ENCODE measurements around the gene LPP. TPM values are rescaled to one million over a fixed set of nuclear protein-coding genes. Genes with fewer than 3 reads are reported as not detected.
A peak's percentile ranks its signal among the peaks of the same experiment; 100 is the strongest.

Gene LPP
- total RNA-seq, 8 experiments from 2014 or later, result 6.0 to 77.8 (median 15.4) TPM

DNA sequence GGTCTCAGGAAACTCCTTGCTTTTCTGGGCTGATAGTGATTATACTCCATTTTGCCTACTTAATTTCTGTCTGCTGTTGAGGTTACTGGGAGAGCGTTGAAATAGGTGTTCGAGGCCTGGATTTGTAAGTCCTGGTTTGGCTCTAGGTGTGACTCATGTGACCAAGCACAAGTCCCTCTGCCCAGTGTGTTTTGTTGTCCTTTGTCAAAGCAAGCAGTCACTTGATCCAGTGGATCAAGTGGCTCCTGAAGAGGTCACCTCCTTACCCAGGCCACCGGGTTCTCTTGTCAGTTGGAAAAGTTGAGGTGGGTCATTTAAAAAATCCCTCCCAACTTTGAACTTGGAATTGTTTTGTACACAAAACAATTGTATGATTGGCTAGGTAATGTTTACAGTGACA, 70.0 kb downstream of the LPP start:
- H3K4me1 ChIP-seq (replicated peaks in 1 of 2), result no peaks in the 10 kb centered on the region
- no peak for ATAC-seq (replicated peaks in 6 of 8)
- H3K27ac ChIP-seq, result no peak overlapping the region
- no peak overlapping the region for H3K4me3 ChIP-seq
- 90 to 100% (median 100%) methylated on average over 1 to 3 of the region's 3 CpGs; no CpG with 5 or more reads in 6 of the 10 experiments for WGBS, 10 experiments
- in situ Hi-C loops (cut with MboI; ENCODE audit: low pct_unique_long_range_greater_than_20kb in 2 of 9, low sequenced_read_pairs in 9 of 9, unreplicated experiment in 9 of 9), result no loop called here

DNA sequence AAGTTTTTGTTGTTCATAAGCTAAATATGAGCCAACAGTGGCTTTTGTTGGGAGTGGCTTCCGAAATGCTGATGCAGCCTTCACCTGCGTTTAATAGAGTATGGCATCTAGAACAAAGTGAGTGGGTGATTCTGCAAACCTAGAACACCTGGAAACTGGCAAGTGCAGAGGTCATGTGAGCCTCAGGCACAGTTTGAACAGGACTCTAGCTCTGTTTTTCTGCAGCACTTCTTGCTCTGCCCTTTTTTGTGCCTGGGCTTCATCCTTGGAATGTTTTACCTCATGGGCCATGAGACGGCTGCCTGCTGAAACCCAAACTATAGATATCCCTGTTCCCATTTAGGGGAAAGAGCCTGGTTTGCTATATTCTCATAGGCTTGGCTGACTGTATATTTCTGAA, 73.5 kb downstream of the LPP start:
- in situ Hi-C loops (cut with MboI; ENCODE audit: low pct_unique_long_range_greater_than_20kb in 2 of 9, low sequenced_read_pairs in 9 of 9, unreplicated experiment in 9 of 9), result no loop called here
- Histone ChIP-seq H3K4me3 (no peak overlapping the region), H3K27ac (no peak overlapping the region), H3K4me1 (replicated peaks in 1 of 2) (no peaks in the 10 kb centered on the region)
- ATAC-seq (replicated peaks in 6 of 8), result no peak
- WGBS, 10 experiments, result 94 to 100% (median 100%) methylated on average over 1 to 3 of the region's 3 CpGs; no CpG with 5 or more reads in 7 of the 10 experiments

DNA sequence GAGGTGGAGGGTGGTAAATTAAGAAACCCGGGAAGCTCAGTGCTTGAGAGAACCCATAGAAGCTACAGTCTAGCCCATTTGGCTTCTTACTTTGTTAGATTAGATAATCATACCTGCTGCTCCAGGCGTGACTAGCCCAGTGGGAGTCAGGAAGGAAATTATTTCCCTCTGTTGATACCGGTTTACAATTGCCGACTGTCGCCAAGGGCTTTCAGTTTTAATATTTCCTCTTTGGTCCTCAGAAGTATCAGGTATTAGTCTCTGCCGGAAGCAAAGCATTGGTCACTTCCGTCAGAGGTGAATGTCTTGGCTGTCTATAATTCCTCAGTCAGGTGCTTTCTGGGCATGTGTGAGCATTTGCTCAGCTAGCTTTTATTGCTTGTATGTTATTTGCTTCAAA, 75.2 kb downstream of the LPP start:
- no peak overlapping the region for H3K27ac ChIP-seq
- in situ Hi-C loops (cut with MboI; ENCODE audit: low pct_unique_long_range_greater_than_20kb in 2 of 9, low sequenced_read_pairs in 9 of 9, unreplicated experiment in 9 of 9), result no loop called here
- WGBS, 10 experiments, result 86 to 100% (median 98%) methylated on average over 3 to 5 of the region's 7 CpGs; no CpG with 5 or more reads in 2 of the 10 experiments
- no peak for ATAC-seq (replicated peaks in 6 of 8)
- H3K4me1 ChIP-seq (replicated peaks in 1 of 2), result peaks cover 0 to 13% of the 10 kb centered on the region in 2 donors
- H3K4me3 ChIP-seq, result no peak overlapping the region

DNA sequence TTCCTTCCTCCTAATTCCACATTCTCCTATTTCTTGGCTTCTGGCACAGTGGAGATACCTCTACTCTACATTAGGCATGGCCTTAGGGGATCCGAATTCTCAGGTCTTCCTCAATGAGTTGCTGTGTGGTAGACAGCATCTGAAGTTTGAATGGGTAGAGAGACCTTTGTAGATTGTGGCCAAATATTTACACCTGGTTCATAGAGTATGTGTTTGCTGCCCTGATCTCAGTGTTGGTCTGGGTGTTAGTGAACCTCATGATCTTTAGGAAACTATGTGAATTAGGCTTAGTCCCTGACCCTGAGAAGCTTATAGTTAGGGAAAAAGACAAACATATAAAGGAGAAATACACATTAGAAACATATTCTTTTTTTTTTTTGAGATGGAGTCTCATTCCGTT, 75.8 kb downstream of the LPP start:
- in situ Hi-C loops (cut with MboI; ENCODE audit: low pct_unique_long_range_greater_than_20kb in 2 of 9, low sequenced_read_pairs in 9 of 9, unreplicated experiment in 9 of 9), result no loop called here
- Histone ChIP-seq H3K27ac (no peak overlapping the region), H3K4me3 (no peak overlapping the region), H3K4me1 (replicated peaks in 1 of 2) (peaks cover 0 to 13% of the 10 kb centered on the region in 2 donors)
- no peak for ATAC-seq (replicated peaks in 6 of 8)
- 100% methylated on average over 1 to 2 of the region's 2 CpGs; no CpG with 5 or more reads in 2 of the 10 experiments for WGBS, 10 experiments

DNA sequence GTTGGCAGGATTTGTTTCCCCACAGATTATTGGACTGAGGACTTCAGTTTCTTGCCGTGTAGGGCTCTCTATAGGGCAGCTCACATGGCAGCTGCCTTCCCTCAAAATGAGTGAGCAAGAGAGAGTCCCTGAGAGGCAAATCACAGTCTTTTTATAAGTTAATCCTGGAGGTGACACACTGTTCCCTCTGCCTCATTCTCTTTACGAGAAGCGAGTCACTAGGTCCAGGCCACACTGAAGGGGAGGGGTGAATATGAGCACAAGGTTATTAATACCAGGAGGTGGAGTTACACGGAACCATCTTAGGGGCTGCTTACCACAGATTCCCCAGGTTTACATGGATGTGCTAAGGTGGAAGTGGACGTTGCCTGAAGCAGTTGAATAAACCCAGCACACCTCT, 77.0 kb downstream of the LPP start:
- 70 to 80% (median 80%) methylated on average over 1 to 3 of the region's 5 CpGs; no CpG with 5 or more reads in 6 of the 10 experiments for WGBS, 10 experiments
- H3K27ac ChIP-seq, result no peak overlapping the region
- in situ Hi-C loops (cut with MboI; ENCODE audit: low pct_unique_long_range_greater_than_20kb in 2 of 9, low sequenced_read_pairs in 9 of 9, unreplicated experiment in 9 of 9), result no loop called here
- peaks cover 0 to 13% of the 10 kb centered on the region in 2 donors for H3K4me1 ChIP-seq (replicated peaks in 1 of 2)
- peak in 7 of 8 experiments; percentile 53 to 86 (median 64) for ATAC-seq (replicated peaks in 6 of 8)
- no peak overlapping the region for H3K4me3 ChIP-seq

DNA sequence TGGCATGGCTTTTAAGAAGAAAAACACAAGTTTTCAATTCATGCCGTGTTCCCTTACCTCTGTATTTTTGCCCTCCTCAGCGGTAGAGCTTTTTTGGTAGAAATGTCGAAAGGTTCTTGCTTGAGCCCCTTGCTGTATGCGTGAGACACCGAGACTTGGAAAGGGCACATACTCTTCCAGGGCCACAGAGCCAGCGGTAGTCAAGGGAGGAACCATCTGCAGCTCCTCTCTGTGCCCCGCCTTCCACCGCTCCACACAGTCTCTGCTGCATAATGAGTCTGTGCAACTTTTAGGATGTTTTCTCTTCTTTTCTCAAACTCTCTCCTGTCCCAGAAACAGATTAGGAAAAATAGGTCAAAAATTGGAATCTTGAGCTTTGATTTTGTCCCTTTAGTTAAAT, 77.5 kb downstream of the LPP start:
- Histone ChIP-seq H3K27ac (no peak overlapping the region), H3K4me3 (no peak overlapping the region), H3K4me1 (replicated peaks in 1 of 2) (peaks cover 0 to 13% of the 10 kb centered on the region in 2 donors)
- ATAC-seq (replicated peaks in 6 of 8), result peak in 2 of 8 experiments; percentile 70 to 91
- in situ Hi-C loops (cut with MboI; ENCODE audit: low pct_unique_long_range_greater_than_20kb in 2 of 9, low sequenced_read_pairs in 9 of 9, unreplicated experiment in 9 of 9), result no loop called here
- 63 to 100% (median 93%) methylated on average over 2 to 8 of the region's 8 CpGs; no CpG with 5 or more reads in 3 of the 10 experiments for WGBS, 10 experiments

DNA sequence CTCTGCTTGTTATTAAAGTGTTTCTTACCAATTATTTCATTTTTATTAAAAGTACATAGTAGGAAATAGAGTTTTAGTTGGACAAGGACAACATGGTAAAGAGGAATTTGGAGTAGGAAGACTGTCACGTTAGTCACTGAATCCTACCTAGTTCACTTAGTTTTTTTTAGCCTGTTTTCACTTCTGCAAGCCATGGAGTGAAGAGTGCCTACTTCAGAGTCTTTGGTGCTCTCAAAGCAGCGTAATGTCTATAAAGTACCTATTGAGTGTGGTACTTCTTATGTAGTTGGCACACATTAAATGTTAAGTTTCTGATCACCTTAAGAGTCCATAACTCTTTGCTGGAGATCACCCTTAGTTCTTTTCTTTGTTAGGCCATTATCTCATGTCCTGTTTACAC, 78.7 kb downstream of the LPP start:
- in situ Hi-C loops (cut with MboI; ENCODE audit: low pct_unique_long_range_greater_than_20kb in 2 of 9, low sequenced_read_pairs in 9 of 9, unreplicated experiment in 9 of 9), result no loop called here
- Histone ChIP-seq H3K4me1 (replicated peaks in 1 of 2) (peaks cover 0 to 13% of the 10 kb centered on the region in 2 donors), H3K27ac (no peak overlapping the region), H3K4me3 (no peak overlapping the region)
- no peak for ATAC-seq (replicated peaks in 6 of 8)
- WGBS, 10 experiments, result 0 to 100% (median 87%) methylated on average over 1 to 2 of the region's 2 CpGs; no CpG with 5 or more reads in 1 of the 10 experiments

DNA sequence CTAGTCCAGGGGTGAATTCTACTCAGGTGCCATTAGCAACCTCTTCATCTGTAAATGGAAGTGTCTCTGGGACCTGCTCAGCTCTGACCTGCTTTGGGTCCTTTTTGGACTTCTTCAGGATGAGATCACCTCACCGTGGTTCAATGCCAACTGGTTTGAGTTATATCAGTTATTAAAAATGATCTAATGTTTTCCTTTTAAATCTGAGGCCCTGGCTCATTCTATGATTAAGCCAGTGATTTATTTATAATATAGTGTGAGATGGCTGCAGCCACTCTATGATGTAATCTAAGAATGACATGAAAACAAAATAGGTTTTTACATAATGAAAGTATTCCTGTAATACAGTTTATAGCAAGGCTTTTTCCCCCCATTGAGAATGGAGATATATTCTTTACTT, 79.4 kb downstream of the LPP start:
- H3K27ac ChIP-seq, result peak overlapping the region in 1 of 2 donors; percentile 37
- 0 to 67% (median 31%) methylated on average over 1 of the region's 1 CpG; no CpG with 5 or more reads in 6 of the 10 experiments for WGBS, 10 experiments
- peak in 6 of 8 experiments; percentile 53 to 93 (median 88) for ATAC-seq (replicated peaks in 6 of 8)
- H3K4me1 ChIP-seq (replicated peaks in 1 of 2), result peaks cover 0 to 13% of the 10 kb centered on the region in 2 donors
- H3K4me3 ChIP-seq, result no peak overlapping the region
- in situ Hi-C loops (cut with MboI; ENCODE audit: low pct_unique_long_range_greater_than_20kb in 2 of 9, low sequenced_read_pairs in 9 of 9, unreplicated experiment in 9 of 9), result no loop called here

DNA sequence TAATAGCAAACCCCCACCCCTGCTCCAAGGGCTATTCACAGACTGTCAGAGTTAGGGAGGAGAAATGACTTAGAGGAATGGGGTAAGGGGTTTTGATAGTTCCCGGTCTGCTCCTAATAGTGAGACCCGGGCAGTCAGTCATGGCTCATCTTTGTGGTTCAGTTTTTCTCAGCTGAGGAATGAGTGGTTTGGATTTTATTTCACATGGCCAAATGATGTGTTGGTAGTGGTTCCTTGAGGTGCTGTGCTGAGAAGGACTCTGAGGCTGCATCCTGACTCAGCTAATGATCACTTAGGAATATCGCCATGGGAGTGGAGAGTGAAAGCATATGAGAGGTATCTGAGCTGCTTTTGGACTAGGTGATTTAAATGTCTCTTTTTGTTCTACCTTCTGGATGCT, 80.2 kb downstream of the LPP start:
- 50 to 100% (median 87%) methylated on average over 1 to 3 of the region's 3 CpGs; no CpG with 5 or more reads in 5 of the 10 experiments for WGBS, 10 experiments
- in situ Hi-C loops (cut with MboI; ENCODE audit: low pct_unique_long_range_greater_than_20kb in 2 of 9, low sequenced_read_pairs in 9 of 9, unreplicated experiment in 9 of 9), result no loop called here
- no peak for ATAC-seq (replicated peaks in 6 of 8)
- H3K27ac ChIP-seq, result no peak overlapping the region
- peaks cover 0 to 13% of the 10 kb centered on the region in 2 donors for H3K4me1 ChIP-seq (replicated peaks in 1 of 2)
- H3K4me3 ChIP-seq, result no peak overlapping the region

DNA sequence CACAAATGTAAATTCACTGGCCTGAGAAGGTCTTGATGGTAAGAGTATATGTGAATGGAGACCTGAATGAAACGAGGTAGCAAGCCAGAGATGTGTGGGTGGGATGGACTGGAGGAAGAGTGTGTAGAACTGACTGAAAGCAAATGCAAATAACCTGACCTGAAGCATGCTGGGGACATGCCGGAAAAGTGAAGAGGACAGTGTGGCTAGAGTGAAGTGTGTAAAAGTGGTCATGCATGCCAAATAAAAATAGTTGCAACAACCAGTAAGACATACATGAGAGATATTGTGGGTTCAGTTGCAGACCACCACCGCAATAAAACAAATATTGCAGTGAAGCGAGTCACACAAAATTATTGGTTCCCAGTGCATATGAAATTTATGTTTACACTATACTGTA, 82.3 kb downstream of the LPP start:
- Histone ChIP-seq H3K4me3 (no peak overlapping the region), H3K4me1 (replicated peaks in 1 of 2) (peaks cover 0 to 13% of the 10 kb centered on the region in 2 donors), H3K27ac (no peak overlapping the region)
- ATAC-seq (replicated peaks in 6 of 8), result no peak
- WGBS, 10 experiments, result 88 to 100% (median 100%) methylated on average over 1 to 4 of the region's 4 CpGs; no CpG with 5 or more reads in 1 of the 10 experiments
- in situ Hi-C loops (cut with MboI; ENCODE audit: low pct_unique_long_range_greater_than_20kb in 2 of 9, low sequenced_read_pairs in 9 of 9, unreplicated experiment in 9 of 9), result no loop called here

DNA sequence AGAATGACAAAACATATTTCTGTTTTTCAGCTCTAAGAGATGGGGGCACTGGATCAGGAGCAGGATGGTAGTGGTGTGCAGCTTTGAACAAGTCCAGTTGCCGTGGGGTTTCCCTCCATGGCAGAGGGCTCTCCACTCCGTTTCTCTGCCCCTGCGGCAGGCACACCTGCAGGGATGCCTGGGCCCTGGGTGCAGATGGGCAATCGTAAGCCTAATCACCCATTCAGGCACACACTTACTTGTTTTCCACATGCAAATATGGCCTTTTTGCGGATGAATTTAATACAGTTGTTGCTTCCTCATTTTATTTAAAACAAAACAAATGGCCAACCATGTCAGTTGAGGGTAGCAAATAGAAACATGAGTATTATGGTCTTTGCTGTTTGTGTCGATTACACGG, 85.1 kb downstream of the LPP start:
- WGBS, 10 experiments, result 80 to 100% (median 100%) methylated on average over 1 to 6 of the region's 7 CpGs; no CpG with 5 or more reads in 1 of the 10 experiments
- Histone ChIP-seq H3K27ac (no peak overlapping the region), H3K4me1 (replicated peaks in 1 of 2) (no peaks in the 10 kb centered on the region), H3K4me3 (no peak overlapping the region)
- in situ Hi-C loops (cut with MboI; ENCODE audit: low pct_unique_long_range_greater_than_20kb in 2 of 9, low sequenced_read_pairs in 9 of 9, unreplicated experiment in 9 of 9), result no loop called here
- no peak for ATAC-seq (replicated peaks in 6 of 8)

DNA sequence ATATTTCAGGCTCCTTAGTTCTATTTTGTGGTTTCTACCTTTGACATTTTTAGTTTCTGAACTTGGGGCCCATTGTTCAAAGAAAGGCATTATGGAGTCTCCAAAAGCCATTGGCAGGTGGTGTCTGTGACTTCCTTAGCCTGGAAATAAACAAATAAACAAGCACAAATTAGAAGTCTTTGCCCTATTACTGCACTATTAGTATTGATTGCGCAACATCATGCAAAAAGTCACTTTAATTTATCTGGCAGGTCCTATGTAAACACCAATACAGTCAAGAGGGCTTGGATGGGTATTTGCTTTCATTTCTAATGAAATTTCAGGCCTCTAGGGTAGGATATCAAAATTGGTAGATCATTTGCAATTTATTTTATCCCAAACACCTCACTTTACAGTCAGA, 85.6 kb downstream of the LPP start:
- in situ Hi-C loops (cut with MboI; ENCODE audit: low pct_unique_long_range_greater_than_20kb in 2 of 9, low sequenced_read_pairs in 9 of 9, unreplicated experiment in 9 of 9), result no loop called here
- Histone ChIP-seq H3K4me1 (replicated peaks in 1 of 2) (no peaks in the 10 kb centered on the region), H3K27ac (no peak overlapping the region), H3K4me3 (no peak overlapping the region)
- 83 to 100% (median 93%) methylated on average over 1 of the region's 1 CpG; no CpG with 5 or more reads in 4 of the 10 experiments for WGBS, 10 experiments
- ATAC-seq (replicated peaks in 6 of 8), result no peak

DNA sequence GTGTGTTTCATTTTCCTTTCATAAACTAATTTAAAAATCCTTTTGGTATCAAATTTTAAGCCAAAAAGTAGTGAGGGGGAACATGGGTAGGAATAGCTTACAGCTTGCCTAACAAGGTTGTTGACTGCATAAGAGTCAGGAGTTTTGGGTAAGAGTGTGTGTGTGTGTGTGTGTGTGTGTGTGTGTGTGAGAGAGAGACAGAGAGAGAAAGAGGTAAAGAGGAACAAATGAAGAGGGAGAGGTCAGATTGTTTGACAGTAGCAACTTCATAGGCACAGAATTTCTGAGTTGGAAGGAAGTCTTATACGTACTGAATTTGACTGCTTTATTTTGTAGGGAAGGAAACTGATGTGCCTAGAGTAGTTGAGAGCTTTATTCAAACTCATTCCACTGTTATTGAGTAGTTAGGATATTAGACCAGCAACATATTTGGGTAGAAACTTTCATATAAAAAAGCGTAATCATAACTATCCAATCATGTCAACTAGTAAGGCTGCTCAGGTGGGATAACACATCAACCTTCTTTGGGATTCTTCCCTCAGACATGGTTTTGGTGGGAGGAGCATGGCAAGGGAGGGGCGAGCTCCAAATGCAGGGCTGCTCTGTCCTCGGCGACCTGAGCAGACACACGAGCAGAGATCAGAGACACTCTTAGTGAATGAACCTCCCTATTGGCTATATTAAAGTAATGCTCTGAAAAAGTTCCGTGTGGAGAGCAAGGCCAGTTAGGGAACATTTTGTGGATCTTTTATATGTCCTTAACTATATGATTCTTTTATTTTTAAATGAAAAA, 86.4 kb downstream of the LPP start:
- no peak overlapping the region for H3K27ac ChIP-seq
- no peaks in the 10 kb centered on the region for H3K4me1 ChIP-seq (replicated peaks in 1 of 2)
- 64 to 100% (median 80%) methylated on average over 1 to 7 of the region's 7 CpGs; no CpG with 5 or more reads in 1 of the 10 experiments for WGBS, 10 experiments
- ATAC-seq (replicated peaks in 6 of 8), result no peak
- in situ Hi-C loops (cut with MboI; ENCODE audit: low pct_unique_long_range_greater_than_20kb in 2 of 9, low sequenced_read_pairs in 9 of 9, unreplicated experiment in 9 of 9), result no loop called here
- H3K4me3 ChIP-seq, result no peak overlapping the region
